Stimulated activated CD4-positive, alpha-beta T cell treated with anti-CD3 and anti-CD28 coated beads, Interleukin-1b, Interleukin-23, amount 100 ng/mL, for 48 hours (primary cell): ENCODE data around the gene ITK.

Experiments used
- DNase-seq: peaks from one replicate; pipeline ENCODE4 v3.0.0-alpha.2; 2020

Gene ITK

GRCh38 chr5:157284458-157285212, 104.0 kb downstream of the ITK start:
- no peak for DNase-seq

GRCh38 chr5:157285310-157286035, 104.8 kb downstream of the ITK start:
- no peak for DNase-seq

GRCh38 chr5:157286761-157287211, 106.1 kb downstream of the ITK start:
- no peak for DNase-seq

- no peak for DNase-seq
Observed at GRCh38 chr5:157288405-157289163, 107.9 kb downstream of the ITK start.

- no peak for DNase-seq
Observed at GRCh38 chr5:157289164-157289819, 108.7 kb downstream of the ITK start.

GRCh38 chr5:157290156-157290980, 109.7 kb downstream of the ITK start:
- no peak for DNase-seq

GRCh38 chr5:157290981-157291711, 110.5 kb downstream of the ITK start:
- DNase-seq, result peak; percentile 74

GRCh38 chr5:157292599-157292998, 112.0 kb downstream of the ITK start:
- DNase-seq, result no peak

GRCh38 chr5:157294407-157295091, 113.9 kb downstream of the ITK start:
- no peak for DNase-seq

GRCh38 chr5:157295247-157295646, 114.6 kb downstream of the ITK start:
- DNase-seq, result no peak

GRCh38 chr5:157300564-157300963, 119.9 kb downstream of the ITK start:
- DNase-seq, result no peak

GRCh38 chr5:157301066-157301465, 120.4 kb downstream of the ITK start:
- no peak for DNase-seq

GRCh38 chr5:157303023-157303422, 122.4 kb downstream of the ITK start:
- DNase-seq, result no peak

- peak; percentile 61 for DNase-seq
Observed at GRCh38 chr5:157303667-157304327, 123.2 kb downstream of the ITK start.
